ENCODE results near the gene CNFN. TPM values are rescaled to one million over a fixed set of nuclear protein-coding genes. Genes with fewer than 3 reads are reported as not detected.

Gene CNFN
- total and polyA plus RNA-seq, 2 donors, result 0.85 to 32.7 TPM

Other genes with a start within 250 kb of the CNFN start
- gene DEDD2, start 172.6 kb downstream of the CNFN start, total RNA-seq, result 30.1 TPM
- 36.9 TPM for gene DEDD2, start 172.6 kb downstream of the CNFN start, polyA plus RNA-seq
- gene ZNF526, start 170.0 kb downstream of the CNFN start, total RNA-seq, result 4.1 TPM
- 3.6 TPM for gene ZNF526, start 170.0 kb downstream of the CNFN start, polyA plus RNA-seq
- 12.7 TPM for gene GSK3A, start 147.7 kb downstream of the CNFN start, total RNA-seq
- gene GSK3A, start 147.7 kb downstream of the CNFN start, polyA plus RNA-seq, result 31.4 TPM
- gene ERF, start 135.2 kb downstream of the CNFN start, total RNA-seq, result 12.1 TPM
- 53.7 TPM for gene ERF, start 135.2 kb downstream of the CNFN start, polyA plus RNA-seq
- gene CIC, start 121.0 kb downstream of the CNFN start, total RNA-seq, result 8.3 TPM
- 52.2 TPM for gene CIC, start 121.0 kb downstream of the CNFN start, polyA plus RNA-seq
- 0.42 TPM for gene PRR19, start 88.2 kb downstream of the CNFN start, total RNA-seq
- 0.78 TPM for gene PRR19, start 88.2 kb downstream of the CNFN start, polyA plus RNA-seq
- gene PAFAH1B3, start 87.7 kb downstream of the CNFN start, total RNA-seq, result 61.8 TPM
- gene PAFAH1B3, start 87.7 kb downstream of the CNFN start, polyA plus RNA-seq, result 25.6 TPM
- not detected for gene TMEM145, start 77.0 kb downstream of the CNFN start, total RNA-seq
- 0.78 TPM for gene TMEM145, start 77.0 kb downstream of the CNFN start, polyA plus RNA-seq
- 2.7 TPM for gene MEGF8, start 64.7 kb downstream of the CNFN start, total RNA-seq
- gene MEGF8, start 64.7 kb downstream of the CNFN start, polyA plus RNA-seq, result 5.5 TPM
- gene LIPE, start 37.1 kb upstream of the CNFN start, total RNA-seq, result 6.8 TPM
- gene LIPE, start 37.1 kb upstream of the CNFN start, polyA plus RNA-seq, result 12.9 TPM
- gene CXCL17, start 52.6 kb upstream of the CNFN start, total RNA-seq, result 0.14 TPM
- gene CXCL17, start 52.6 kb upstream of the CNFN start, polyA plus RNA-seq, result 8.4 TPM
- 1.3 TPM for gene CEACAM1, start 138.2 kb upstream of the CNFN start, total RNA-seq
- 2.0 TPM for gene CEACAM1, start 138.2 kb upstream of the CNFN start, polyA plus RNA-seq
- 1.7 TPM for gene CEACAM8, start 204.6 kb upstream of the CNFN start, total RNA-seq
- 0.41 TPM for gene CEACAM8, start 204.6 kb upstream of the CNFN start, polyA plus RNA-seq

Data from thymus (tissue), 2 donors.